Stomach (tissue), 9 donors: ENCODE measurements around the gene TNP1. TPM values are rescaled to one million over a fixed set of nuclear protein-coding genes. Genes with fewer than 3 reads are reported as not detected.

Source experiments
- DNase-seq, 2 donors: peaks; one replicate each; pipeline versions ENCODE4 v3.0.0 to v3.0.0-alpha.2; 2013 to 2019
- H3K27ac ChIP-seq, 5 donors: fragments of 200-600 bp in 4 of 5; sonication (generic) in 4 of 5; one replicate each; pipeline ENCODE4 v1.5.1; 2013 to 2019; ENCODE audit warnings: mild to moderate bottlenecking in 1 of 5, moderate library complexity in 1 of 5
- H3K27me3 ChIP-seq, 3 donors: fragments of 200-600 bp; sonication (generic); one replicate each; pipeline ENCODE4 v1.5.1; 2017 to 2019; ENCODE audit warnings: mixed run types in 1 of 3
- H3K36me3 ChIP-seq, 4 donors: fragments of 200-600 bp; sonication (generic); 1 replicate in 3 of 4; 2 replicates in 1 of 4; pipeline ENCODE4 v1.5.1; 2016 to 2019
- H3K4me1 ChIP-seq, 4 donors: fragments of 200-600 bp; sonication (generic); one replicate each; pipeline ENCODE4 v1.5.1; 2016 to 2019
- H3K4me3 ChIP-seq, 4 donors: fragments of 200-600 bp; sonication (generic) in 3 of 4; one replicate each; pipeline ENCODE4 v1.5.1; 2016 to 2019; ENCODE audit warnings: mild to moderate bottlenecking in 1 of 4
- H3K9me3 ChIP-seq, 4 donors: fragments of 200-600 bp; sonication (generic); one replicate each; pipeline ENCODE4 v1.5.1; 2016 to 2019
- CTCF ChIP-seq, 7 experiments: fragments of 450-650 bp in 4 of 7; fragments of 200-600 bp in 3 of 7; sonication (generic) in 3 of 7; IDR thresholded peaks; one replicate each; pipeline ENCODE4 v1.5.1; 2016 to 2019; ENCODE audit warnings: antibody characterized with exemption in 7 of 7, control low read depth in 2 of 7, mild to moderate bottlenecking in 1 of 7
- EP300 ChIP-seq: sonication (generic); formaldehyde crosslinking; IDR thresholded peaks from one replicate; pipeline ENCODE4 v1.6.1; 2017; ENCODE audit warnings: antibody characterized with exemption
- POLR2A ChIP-seq, 4 donors: fragments of 450-650 bp; IDR thresholded peaks; one replicate each; pipeline ENCODE4 v1.6.1; 2016; ENCODE audit warnings: antibody characterized with exemption in 4 of 4, control low read depth in 2 of 4, mild to moderate bottlenecking in 1 of 4, moderate library complexity in 1 of 4
- POLR2AphosphoS5 ChIP-seq, 3 donors: sonication (generic); formaldehyde crosslinking; IDR thresholded peaks; one replicate each; pipeline ENCODE4 v1.6.1; 2016; ENCODE audit warnings: antibody characterized with exemption in 3 of 3
- WGBS, 5 donors: extraction: QIAGEN DNeasy Blood & Tissue Kit in 3 of 5; methylation state at CpG; one replicate each; pipeline versions ENCODE4 v1.1.5 to v1.1.7; 2013 to 2018; 5-methylcytosine and 5-hydroxymethylcytosine counted together
- intact Hi-C: fragments of 100-400 bp; cut with DNase I; formaldehyde crosslinking; loops from one replicate; pipeline ENCODE4 v1.15.1; 2023; ENCODE audit warnings: low total_unique reads
- polyA plus RNA-seq, 3 donors: library from polyadenylated mRNA; stranded (reverse); fragments of 200-250 nt; gene quantifications; one replicate each; pipeline ENCODE4 v1.2.3, GENCODE V29; 2013
- total RNA-seq, 5 donors: library from RNA; depleted of rRNA; stranded (reverse); fragments of >200 nt; gene quantifications; one replicate each; pipeline versions ENCODE4 v1.1.0 to v1.2.3, GENCODE V29; 2014 to 2016
- donor health status: healthy with polysubstance abuse.
- donor health status: Bipolar disorder and iron deficiency.
- donor health status: healthy.

TNP1 gene
- total and polyA plus RNA-seq, 8 donors: not detected

GRCh38 chr2:216866515-216867095 is 6.7 kb upstream of the TNP1 start:
- Histone ChIP-seq H3K27ac (no peak overlapping the region), H3K4me1 (peaks cover 0 to 5% (median 0%) of the 10 kb centered on the region in 4 donors), H3K4me3 (no peak overlapping the region), H3K27me3 (no peaks in the 10 kb centered on the region), H3K36me3 (no peaks in the 10 kb centered on the region), H3K9me3 (no peaks in the 10 kb centered on the region)
- WGBS, 5 donors: 87 to 91% (median 90%) methylated on average over 3 of the region's 3 CpGs
- DNase-seq: no peak
- intact Hi-C loops: no loop called here
- no peak for TF ChIP-seq CTCF (IDR thresholded peaks at IDR 0.05)
- no peak for TF ChIP-seq POLR2A (IDR thresholded peaks at IDR 0.05)
- TF ChIP-seq EP300: no peak
- no peak for TF ChIP-seq POLR2AphosphoS5 (IDR thresholded peaks at IDR 0.05)

- Histone ChIP-seq H3K27me3 (no peaks in the 10 kb centered on the region), H3K36me3 (no peaks in the 10 kb centered on the region), H3K27ac (no peak overlapping the region), H3K4me3 (no peak overlapping the region), H3K4me1 (peaks cover 0 to 5% (median 0%) of the 10 kb centered on the region in 4 donors), H3K9me3 (no peaks in the 10 kb centered on the region)
- DNase-seq: no peak
- 81 to 92% (median 90%) methylated on average over 3 of the region's 3 CpGs for WGBS, 5 donors
- no peak for TF ChIP-seq POLR2AphosphoS5 (IDR thresholded peaks at IDR 0.05)
- no peak for TF ChIP-seq EP300
- TF ChIP-seq POLR2A (IDR thresholded peaks at IDR 0.05): no peak
- TF ChIP-seq CTCF (IDR thresholded peaks at IDR 0.05): no peak
- intact Hi-C loops: no loop called here
Measured at GRCh38 chr2:216865658-216866057, 5.8 kb upstream of the TNP1 start.

GRCh38 chr2:216863946-216864345 is 4.1 kb upstream of the TNP1 start:
- Histone ChIP-seq H3K27ac (no peak overlapping the region), H3K27me3 (no peaks in the 10 kb centered on the region), H3K4me3 (no peak overlapping the region), H3K9me3 (no peaks in the 10 kb centered on the region), H3K4me1 (peaks cover 0 to 5% (median 0%) of the 10 kb centered on the region in 4 donors), H3K36me3 (no peaks in the 10 kb centered on the region)
- intact Hi-C loops: no loop called here
- no peak for TF ChIP-seq POLR2A (IDR thresholded peaks at IDR 0.05)
- no peak for TF ChIP-seq POLR2AphosphoS5 (IDR thresholded peaks at IDR 0.05)
- TF ChIP-seq EP300: no peak
- no peak for TF ChIP-seq CTCF (IDR thresholded peaks at IDR 0.05)
- peak in 1 of 2 donors; percentile 48 for DNase-seq
- 66 to 83% (median 72%) methylated on average over 4 of the region's 4 CpGs for WGBS, 5 donors

- Histone ChIP-seq H3K27ac (no peak overlapping the region), H3K4me1 (peaks cover 0 to 5% (median 0%) of the 10 kb centered on the region in 4 donors), H3K9me3 (no peaks in the 10 kb centered on the region), H3K36me3 (no peaks in the 10 kb centered on the region), H3K27me3 (no peaks in the 10 kb centered on the region), H3K4me3 (no peak overlapping the region)
- TF ChIP-seq POLR2AphosphoS5 (IDR thresholded peaks at IDR 0.05) (no peak), CTCF (IDR thresholded peaks at IDR 0.05) (no peak), EP300 (no peak), POLR2A (IDR thresholded peaks at IDR 0.05) (no peak)
- no peak for DNase-seq
- intact Hi-C loops: no loop called here
- 73 to 81% (median 77%) methylated on average over 8 of the region's 8 CpGs for WGBS, 5 donors
Measured at GRCh38 chr2:216862628-216863398, 2.9 kb upstream of the TNP1 start.
